GM12874 (cell line): Measurements from ENCODE around the gene PRR11.

Source experiments
- CTCF ChIP-seq: IDR thresholded peaks from 2 replicates; pipeline ENCODE4 v1.5.1; 2011; ENCODE audit warnings: low read depth, mild to moderate bottlenecking, control low read depth, low read length, moderate library complexity; ENCODE audit not compliant: insufficient read depth

Gene PRR11

GRCh38 chr17:59141860-59142259 is 13.7 kb upstream of the PRR11 start:
- TF ChIP-seq CTCF: no peak

DNA sequence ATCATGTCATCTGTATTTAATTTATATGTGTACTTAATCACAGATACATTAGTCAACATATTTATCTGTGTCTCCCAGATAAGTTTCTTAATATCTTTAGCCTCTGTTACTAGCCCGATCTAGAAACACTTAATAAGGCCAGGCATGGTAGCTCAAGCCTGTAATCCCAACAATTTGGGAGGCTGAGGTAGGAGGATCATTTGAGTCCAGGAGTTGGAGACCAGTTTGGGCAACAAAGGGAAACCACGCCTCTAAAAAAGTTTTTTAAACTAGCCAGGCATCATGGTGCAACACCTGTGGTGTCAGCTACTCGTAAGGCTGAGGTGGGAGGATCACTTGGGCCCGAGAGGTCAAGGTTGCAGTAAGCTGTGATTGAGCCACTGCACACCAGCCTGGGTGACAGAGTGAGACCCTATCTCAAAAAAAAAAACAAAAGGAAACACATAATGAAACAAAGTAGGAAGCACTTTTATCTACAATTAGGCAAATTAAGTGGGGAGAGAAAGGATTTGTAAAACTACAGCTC is 9.9 kb upstream of the PRR11 start:
- TF ChIP-seq CTCF: no peak

DNA sequence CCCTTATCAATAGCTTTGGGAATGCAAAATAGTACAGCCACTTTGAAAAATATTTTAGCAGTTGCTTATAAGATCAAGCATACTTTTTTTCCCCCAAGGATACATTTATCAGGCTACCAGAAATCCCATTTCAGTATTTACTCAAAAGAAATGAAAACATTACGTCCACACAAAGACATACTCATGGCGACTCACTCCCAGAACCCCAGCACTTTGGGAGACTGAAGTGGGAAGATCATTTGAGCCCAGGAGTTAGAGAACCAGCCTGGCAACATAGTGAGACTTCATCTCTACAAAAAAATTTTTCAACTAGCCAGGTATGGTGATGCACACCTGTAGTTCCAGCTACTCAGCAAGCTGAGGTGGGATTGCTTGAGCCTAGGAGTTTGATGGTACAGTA is 6.5 kb upstream of the PRR11 start:
- TF ChIP-seq CTCF: no peak

- no peak for TF ChIP-seq CTCF
Observed at GRCh38 chr17:59149841-59150511, 5.6 kb upstream of the PRR11 start.

DNA sequence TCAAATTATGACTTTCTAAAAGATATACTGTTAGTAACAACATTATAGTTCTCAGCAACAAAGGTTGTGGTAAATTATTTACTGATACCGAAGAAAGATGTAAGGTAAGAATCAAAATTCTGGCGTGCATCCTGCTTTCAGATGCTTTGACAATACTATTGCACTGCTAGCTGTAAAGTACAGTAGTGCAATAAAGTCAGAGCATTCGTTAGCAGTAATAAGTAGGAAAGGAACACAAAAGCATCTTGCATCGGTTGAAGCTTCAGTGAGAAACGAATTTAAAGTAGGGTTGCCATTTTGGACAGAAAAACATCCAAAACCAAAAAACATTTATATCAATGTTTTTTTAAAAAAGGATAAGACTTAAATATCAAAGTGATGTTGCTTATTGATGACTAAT is 4.5 kb upstream of the PRR11 start:
- no peak for TF ChIP-seq CTCF

- TF ChIP-seq CTCF: no peak
Observed at GRCh38 chr17:59151591-59151990, 4.0 kb upstream of the PRR11 start.

DNA sequence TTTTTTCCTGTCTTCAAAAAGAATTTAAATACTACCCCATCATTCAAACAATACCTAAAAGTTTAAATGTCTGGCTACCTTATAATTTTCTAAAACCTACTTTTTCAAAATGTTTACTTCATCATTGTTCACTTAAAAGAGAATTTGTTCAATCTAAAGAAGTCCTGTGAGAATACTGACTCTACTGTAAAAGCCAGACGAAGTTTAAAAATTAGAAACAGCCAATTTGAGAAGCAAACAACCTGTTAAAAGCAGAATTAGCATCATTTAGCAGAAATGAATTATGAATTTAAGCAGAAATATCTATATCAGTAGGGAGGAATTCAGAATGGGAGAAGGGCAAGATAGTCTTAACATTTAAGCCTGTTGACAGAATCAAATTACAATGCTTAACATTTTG is 2.6 kb upstream of the PRR11 start:
- TF ChIP-seq CTCF: no peak
